Measurements from ENCODE around the gene DDX6.

- TF ChIP-seq CTCF (IDR thresholded peaks at IDR 0.05) (no peak), POLR2A (IDR thresholded peaks at IDR 0.05) (no peak)
Measured at GRCh38 chr11:118714816-118715215, 76.1 kb downstream of the DDX6 start.

Data from thyroid gland (tissue), 4 donors.